ENCODE results near the gene OSBP2. TPM values are rescaled to one million over a fixed set of nuclear protein-coding genes. Genes with fewer than 3 reads are reported as not detected.

The OSBP2 gene
- total RNA-seq, 6 experiments from 2014 or later: 0.31 to 3.4 (median 0.93) TPM

DNA sequence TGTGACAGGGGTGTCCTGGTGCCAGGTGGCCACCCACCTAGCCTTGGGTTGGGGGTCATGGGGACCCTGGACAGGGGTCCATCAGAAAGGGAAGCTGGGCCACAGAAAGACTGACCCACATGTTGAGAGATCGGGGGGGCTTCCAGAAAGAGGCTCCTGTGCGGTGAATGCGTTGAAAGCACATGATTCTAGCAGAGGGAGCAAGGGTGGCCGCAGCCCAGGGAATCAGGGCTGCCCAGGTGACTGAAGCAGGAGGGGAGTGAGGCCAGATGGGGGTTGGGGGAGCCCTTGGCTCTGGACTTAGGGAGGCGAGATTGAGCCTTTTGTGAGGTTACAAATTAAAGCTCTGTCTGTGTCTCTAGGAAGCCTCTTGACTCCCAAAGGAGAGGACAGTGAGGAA, 193.2 kb downstream of the OSBP2 start:
- WGBS (ENCODE audit: insufficient coverage, low coverage, low lambda C conversion rate, missing lambda C conversion rate): 78% methylated on average over 3 of the region's 5 CpGs
- ATAC-seq: no peak

DNA sequence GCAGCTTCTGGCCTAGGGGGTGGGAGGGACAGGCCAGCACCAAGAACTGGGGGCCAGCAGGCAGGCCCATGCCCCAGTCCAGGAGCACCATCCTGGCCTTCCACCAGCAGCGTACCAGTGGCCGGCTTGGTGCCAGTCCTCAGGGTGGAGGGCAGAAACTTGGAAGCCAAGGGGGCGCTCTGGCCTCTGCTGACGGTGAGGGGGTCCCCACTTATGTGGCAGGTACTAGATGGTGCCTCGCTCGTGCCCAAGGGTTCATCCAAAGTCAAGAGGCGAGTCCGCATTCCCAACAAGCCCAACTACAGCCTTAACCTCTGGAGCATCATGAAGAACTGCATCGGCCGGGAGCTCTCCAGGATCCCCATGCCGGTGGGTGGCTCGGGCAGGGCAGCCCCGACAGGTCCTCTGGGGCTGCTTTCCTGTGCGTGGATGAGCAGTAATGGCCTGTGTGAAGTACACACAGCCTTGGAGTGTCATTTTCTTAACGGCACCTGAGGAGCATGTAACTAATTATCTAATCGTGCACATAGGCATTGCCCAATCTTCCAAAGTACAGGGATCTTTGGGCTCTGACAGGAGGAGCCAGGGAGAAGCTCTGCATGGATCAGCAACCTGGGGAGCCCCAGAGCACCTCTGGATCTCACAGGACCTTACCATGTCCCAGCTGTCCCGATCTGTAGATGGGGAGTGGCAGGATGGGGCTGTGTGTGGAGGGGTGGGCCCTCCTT, 194.8 kb downstream of the OSBP2 start:
- peaks cover 0 to 6% (median 0%) of the 10 kb centered on the region in 4 donors for H3K4me1 ChIP-seq
- ATAC-seq (peak in 3 of 4 donors; percentile 30 to 82 (median 48)), DNase-seq (peak in 1 of 3 donors; percentile 42)
- no peak overlapping the region for H3K27ac ChIP-seq
- no peak overlapping the region for H3K4me3 ChIP-seq
- no peaks in the 10 kb centered on the region for H3K27me3 ChIP-seq
- WGBS (ENCODE audit: insufficient coverage, low coverage, low lambda C conversion rate, missing lambda C conversion rate): no CpG with 5 or more reads among the region's 17 CpGs
- no peaks in the 10 kb centered on the region for H3K36me3 ChIP-seq
- no peaks in the 10 kb centered on the region for H3K9me3 ChIP-seq
- TF ChIP-seq, protein P1, sequence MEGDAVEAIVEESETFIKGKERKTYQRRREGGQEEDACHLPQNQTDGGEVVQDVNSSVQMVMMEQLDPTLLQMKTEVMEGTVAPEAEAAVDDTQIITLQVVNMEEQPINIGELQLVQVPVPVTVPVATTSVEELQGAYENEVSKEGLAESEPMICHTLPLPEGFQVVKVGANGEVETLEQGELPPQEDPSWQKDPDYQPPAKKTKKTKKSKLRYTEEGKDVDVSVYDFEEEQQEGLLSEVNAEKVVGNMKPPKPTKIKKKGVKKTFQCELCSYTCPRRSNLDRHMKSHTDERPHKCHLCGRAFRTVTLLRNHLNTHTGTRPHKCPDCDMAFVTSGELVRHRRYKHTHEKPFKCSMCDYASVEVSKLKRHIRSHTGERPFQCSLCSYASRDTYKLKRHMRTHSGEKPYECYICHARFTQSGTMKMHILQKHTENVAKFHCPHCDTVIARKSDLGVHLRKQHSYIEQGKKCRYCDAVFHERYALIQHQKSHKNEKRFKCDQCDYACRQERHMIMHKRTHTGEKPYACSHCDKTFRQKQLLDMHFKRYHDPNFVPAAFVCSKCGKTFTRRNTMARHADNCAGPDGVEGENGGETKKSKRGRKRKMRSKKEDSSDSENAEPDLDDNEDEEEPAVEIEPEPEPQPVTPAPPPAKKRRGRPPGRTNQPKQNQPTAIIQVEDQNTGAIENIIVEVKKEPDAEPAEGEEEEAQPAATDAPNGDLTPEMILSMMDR (IDR thresholded peaks at IDR 0.05): no peak
- TF ChIP-seq POLR2A (IDR thresholded peaks at IDR 0.05): no peak
- intact Hi-C loops (cut with DNase I): no loop called here

More for the DNA sequence above, 193.2 kb downstream of the OSBP2 start:
- H3K9me3 ChIP-seq: no peaks in the 10 kb centered on the region
- peak in 2 of 3 donors; percentile 6 to 32 for DNase-seq
- TF ChIP-seq, protein P1 (IDR thresholded peaks at IDR 0.05): no peak
- no peak for TF ChIP-seq POLR2A (IDR thresholded peaks at IDR 0.05)
- no peak overlapping the region for H3K4me3 ChIP-seq
- intact Hi-C loops (cut with DNase I): no loop called here
- no peak overlapping the region for H3K27ac ChIP-seq
- no peaks in the 10 kb centered on the region for H3K27me3 ChIP-seq
- no peaks in the 10 kb centered on the region for H3K36me3 ChIP-seq
- peaks cover 0 to 6% (median 0%) of the 10 kb centered on the region in 4 donors for H3K4me1 ChIP-seq

DNA sequence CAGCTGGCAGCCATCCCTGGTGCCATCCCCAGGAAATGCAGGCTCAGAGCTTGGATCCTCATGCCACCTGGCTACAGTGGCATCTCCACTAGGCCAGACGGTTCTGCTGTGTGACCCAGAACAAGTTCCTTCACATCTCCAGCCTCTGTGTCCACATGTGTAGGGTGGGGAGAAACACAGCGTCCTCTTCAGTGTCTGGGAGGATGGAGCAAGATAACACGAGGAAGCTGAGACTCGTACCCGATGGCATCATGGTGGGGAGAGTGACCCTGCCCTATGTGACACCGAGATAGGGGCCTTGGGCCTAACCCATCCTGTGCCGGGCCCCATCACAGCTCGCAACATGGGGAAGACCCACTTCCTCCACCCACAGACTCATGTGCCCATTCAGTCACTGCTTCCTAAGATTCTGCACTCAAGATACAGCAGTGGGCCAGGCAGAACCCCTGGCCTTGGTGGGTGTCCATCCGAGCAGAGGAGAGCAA, 195.4 kb downstream of the OSBP2 start:
- 93% methylated on average over 3 of the region's 9 CpGs for WGBS (ENCODE audit: insufficient coverage, low coverage, low lambda C conversion rate, missing lambda C conversion rate)
- peak in 1 of 3 donors; percentile 32 for DNase-seq

DNA sequence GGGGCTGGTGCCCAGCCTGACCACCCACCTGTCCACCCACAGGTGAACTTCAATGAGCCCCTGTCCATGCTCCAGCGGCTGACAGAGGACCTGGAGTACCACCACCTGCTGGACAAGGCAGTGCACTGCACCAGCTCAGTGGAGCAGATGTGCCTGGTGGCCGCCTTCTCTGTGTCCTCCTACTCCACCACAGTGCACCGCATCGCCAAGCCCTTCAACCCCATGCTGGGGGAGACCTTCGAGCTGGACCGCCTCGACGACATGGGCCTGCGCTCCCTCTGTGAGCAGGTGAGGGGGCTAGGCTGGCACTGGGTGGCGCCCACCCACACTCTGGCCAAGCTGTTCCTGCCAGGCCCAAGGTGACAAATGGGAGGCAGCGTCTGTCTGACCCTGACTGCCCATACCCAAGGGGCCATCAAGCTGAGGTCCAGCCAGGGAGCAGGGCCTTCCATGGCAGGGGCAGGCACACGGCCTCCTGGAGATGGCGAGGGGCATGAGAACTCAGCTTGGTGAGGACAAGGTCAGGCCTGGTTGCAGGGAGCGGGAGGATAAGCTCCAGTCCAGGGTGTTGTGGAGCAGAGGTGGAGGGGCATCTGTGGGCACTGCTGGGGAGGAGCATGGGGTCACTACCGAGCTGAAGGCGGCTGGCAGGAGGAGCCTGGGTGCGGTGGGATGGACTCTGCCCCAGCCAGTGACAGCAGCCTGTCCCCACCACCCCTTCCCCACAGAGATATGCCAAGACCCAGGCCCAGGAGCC, 196.2 kb downstream of the OSBP2 start:
- Histone ChIP-seq H3K4me1 (peaks cover 0 to 6% (median 0%) of the 10 kb centered on the region in 4 donors), H3K9me3 (no peaks in the 10 kb centered on the region), H3K27ac (no peak overlapping the region), H3K27me3 (no peaks in the 10 kb centered on the region), H3K4me3 (no peak overlapping the region), H3K36me3 (no peaks in the 10 kb centered on the region)
- 93% methylated on average over 3 of the region's 17 CpGs for WGBS (ENCODE audit: insufficient coverage, low coverage, low lambda C conversion rate, missing lambda C conversion rate)
- no peak for TF ChIP-seq POLR2A (IDR thresholded peaks at IDR 0.05)
- TF ChIP-seq, protein P1 (IDR thresholded peaks at IDR 0.05): peak; percentile 45 to 66 (median 64)
- ATAC-seq (peak; percentile 71 to 77 (median 76)), DNase-seq (peak in 2 of 3 donors; percentile 44 to 54)
- intact Hi-C loops (cut with DNase I): no loop called here

More for the DNA sequence above, 195.4 kb downstream of the OSBP2 start:
- H3K27ac ChIP-seq: no peak overlapping the region
- no peaks in the 10 kb centered on the region for H3K9me3 ChIP-seq
- intact Hi-C loops (cut with DNase I): no loop called here
- H3K36me3 ChIP-seq: no peaks in the 10 kb centered on the region
- ATAC-seq: peak in 1 of 4 donors; percentile 10
- H3K27me3 ChIP-seq: no peaks in the 10 kb centered on the region
- TF ChIP-seq POLR2A (IDR thresholded peaks at IDR 0.05): no peak
- TF ChIP-seq, protein P1 (IDR thresholded peaks at IDR 0.05): no peak
- H3K4me3 ChIP-seq: no peak overlapping the region
- H3K4me1 ChIP-seq: peaks cover 0 to 6% (median 0%) of the 10 kb centered on the region in 4 donors

Data from right lobe of liver (tissue), 6 donors.